C4-2B (cell line): Measurements from ENCODE around the gene PDZD11.

ENCODE experiments used
- CTCF ChIP-seq: fragments of 450-650 bp; conservative IDR thresholded peaks from 2 replicates; pipeline ENCODE4 v1.5.1; 2017; ENCODE audit warnings: mild to moderate bottlenecking
- ZFX ChIP-seq: fragments of 450-650 bp; IDR thresholded peaks from 2 replicates; pipeline ENCODE4 v1.6.1; 2017

- TF ChIP-seq CTCF (no peak), ZFX (no peak)
These were observed 24.9 kb downstream of the PDZD11 start for GRCh38 chrX:70264784-70265183.
